AG09319 (cell line): ENCODE results near the gene TYW1B.
"Not testable (repeated sequence)": the region's sequence is repeated elsewhere in the genome, so short reads cannot be mapped to it uniquely, and the experiment has no call there.

Experiments used
- DNase-seq: peaks from one replicate; pipeline ENCODE4 v3.0.0-alpha.2; 2010; ENCODE audit warnings: low read depth; ENCODE audit errors: extremely low read depth
- CTCF ChIP-seq: IDR thresholded peaks from 2 replicates; pipeline ENCODE4 v1.5.1; 2011; ENCODE audit warnings: low read depth, mild to moderate bottlenecking, inconsistent platforms, low read length, moderate library complexity

The TYW1B gene

GRCh38 chr7:72760602-72761001 is 67.4 kb downstream of the TYW1B start:
- TF ChIP-seq CTCF: no peak
- no peak for DNase-seq

- no peak for TF ChIP-seq CTCF
- DNase-seq: no peak
These were observed 73.7 kb downstream of the TYW1B start for GRCh38 chr7:72754312-72754711.

GRCh38 chr7:72753781-72754180 is 74.2 kb downstream of the TYW1B start:
- no peak for DNase-seq
- TF ChIP-seq CTCF: no peak

GRCh38 chr7:72753229-72753628 is 74.8 kb downstream of the TYW1B start:
- DNase-seq: not testable (repeated sequence)

- TF ChIP-seq CTCF: no peak; the same call in 1 of the 2 replicates
- DNase-seq: no peak
These were observed 76.0 kb downstream of the TYW1B start for GRCh38 chr7:72751978-72752377.

GRCh38 chr7:72751378-72751777 is 76.6 kb downstream of the TYW1B start:
- DNase-seq: no peak

GRCh38 chr7:72748649-72749048 is 79.4 kb downstream of the TYW1B start:
- not testable (repeated sequence) for DNase-seq

More at GRCh38 chr7:72751378-72751777, 76.6 kb downstream of the TYW1B start:
- no peak for TF ChIP-seq CTCF

GRCh38 chr7:72744244-72744926 is 83.6 kb downstream of the TYW1B start:
- peak; percentile 57 for DNase-seq

GRCh38 chr7:72743801-72744200 is 84.2 kb downstream of the TYW1B start:
- DNase-seq: not testable (repeated sequence)

- DNase-seq: not testable (repeated sequence)
These were observed 88.3 kb downstream of the TYW1B start for GRCh38 chr7:72739716-72740115.

GRCh38 chr7:72735855-72736254 is 92.1 kb downstream of the TYW1B start:
- DNase-seq: not testable (repeated sequence)

GRCh38 chr7:72730815-72731214 is 97.2 kb downstream of the TYW1B start:
- DNase-seq: not testable (repeated sequence)

- DNase-seq: not testable (repeated sequence)
These were observed 97.6 kb downstream of the TYW1B start for GRCh38 chr7:72730384-72730783.

- not testable (repeated sequence) for DNase-seq
These were observed 98.9 kb downstream of the TYW1B start for GRCh38 chr7:72729130-72729529.

GRCh38 chr7:72722694-72723093 is 105.3 kb downstream of the TYW1B start:
- DNase-seq: not testable (repeated sequence)
